NCI-H1417 (cell line): ENCODE results near the gene DCAF6.
A peak's percentile ranks its signal among the peaks of the same experiment; 100 is the strongest.
"Not testable (repeated sequence)": the region's sequence is repeated elsewhere in the genome, so short reads cannot be mapped to it uniquely, and the experiment has no call there.

Experiments used
- DNase-seq, 3 experiments: peaks; one replicate each; lab custom pipeline; 2025; lab: John Stamatoyannopoulos, UW

Gene DCAF6

GRCh38 chr1:168009322-168009721 lies 72.8 kb downstream of the DCAF6 start:
- no peak for DNase-seq

- no peak for DNase-seq
Measured at GRCh38 chr1:168019407-168019806, 82.9 kb downstream of the DCAF6 start.

GRCh38 chr1:168031198-168031597 lies 94.7 kb downstream of the DCAF6 start:
- DNase-seq = no peak

DNA sequence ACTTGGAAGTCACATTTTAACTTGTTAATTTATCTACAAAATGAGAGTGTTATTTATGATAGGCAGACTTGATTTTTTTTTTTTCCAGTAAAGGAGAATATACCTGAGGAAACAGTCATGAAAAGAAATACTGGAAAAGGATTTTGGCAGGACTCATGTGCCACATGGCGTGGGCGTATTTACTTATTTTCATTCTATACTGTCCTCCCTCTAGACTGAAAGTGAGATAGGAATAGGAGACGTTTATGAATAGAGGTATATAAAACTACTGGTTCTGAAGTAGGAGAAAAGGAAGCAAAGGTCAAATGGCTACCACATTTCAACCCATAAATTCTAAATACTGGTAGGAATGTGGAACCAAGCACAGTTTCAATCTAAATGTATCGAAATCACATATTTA lies 95.1 kb downstream of the DCAF6 start:
- DNase-seq = no peak

DNA sequence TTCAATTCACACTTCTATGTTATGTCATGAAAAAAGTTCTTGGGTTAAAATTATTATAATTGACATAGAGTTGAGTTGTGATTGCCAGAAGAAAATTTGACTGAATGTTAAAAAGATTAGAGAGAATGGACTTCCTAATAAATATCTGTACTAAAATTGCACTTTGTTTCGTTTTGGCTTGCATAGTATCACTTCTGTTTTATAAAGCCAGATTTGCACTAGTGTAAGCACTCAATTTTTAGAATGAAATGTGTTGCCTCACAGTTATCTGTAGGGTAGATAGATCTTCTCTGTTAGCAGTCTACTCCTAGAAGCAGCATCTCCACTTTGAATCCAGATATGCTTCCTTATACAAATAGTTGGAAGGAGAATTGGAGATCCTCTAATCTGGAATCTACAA lies 95.5 kb downstream of the DCAF6 start:
- DNase-seq = no peak

- DNase-seq = no peak
Measured at GRCh38 chr1:168035345-168035744, 98.9 kb downstream of the DCAF6 start.

DNA sequence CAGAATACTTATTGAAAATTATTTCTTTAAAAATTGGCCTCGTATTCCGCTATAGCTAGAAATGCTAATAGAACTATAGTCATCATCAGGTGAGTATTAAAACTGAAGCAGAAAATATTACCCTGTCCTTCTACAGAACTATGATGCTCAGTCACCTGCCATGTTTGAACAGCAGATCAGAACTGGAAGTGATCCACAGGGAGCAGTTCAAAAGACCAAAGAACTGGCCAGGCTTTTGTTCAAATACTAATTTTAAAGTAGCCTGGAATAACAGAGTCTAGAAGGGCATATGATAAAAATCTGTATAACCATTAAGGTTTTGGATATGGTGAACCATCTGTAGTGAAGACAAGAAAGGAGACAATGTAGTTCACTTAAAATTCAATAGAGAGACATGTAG lies 105.9 kb downstream of the DCAF6 start:
- DNase-seq = no peak

- no peak for DNase-seq
Measured at GRCh38 chr1:168045311-168045710, 108.8 kb downstream of the DCAF6 start.

DNA sequence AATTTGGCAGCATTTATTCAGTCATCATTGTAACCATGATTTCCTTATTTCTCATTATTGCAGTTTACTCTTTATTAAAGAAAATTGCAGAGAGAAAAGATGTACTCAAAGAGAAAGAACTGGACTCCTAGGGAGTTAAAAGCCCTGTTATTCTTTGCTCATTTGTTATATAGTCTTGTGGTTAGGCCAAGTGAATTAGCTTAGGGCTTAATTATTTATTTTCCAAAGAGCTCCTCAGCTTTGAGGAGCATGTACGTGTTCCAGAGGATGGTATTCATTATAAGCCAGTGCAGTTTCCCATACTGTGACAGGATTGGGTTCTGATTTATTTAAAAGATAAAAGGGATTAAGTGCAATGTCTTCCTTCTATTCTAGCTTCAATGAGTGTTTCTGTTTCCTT lies 113.8 kb downstream of the DCAF6 start:
- peak in 2 of 3 experiments; percentile 50 to 69 for DNase-seq

GRCh38 chr1:168050880-168051279 lies 114.4 kb downstream of the DCAF6 start:
- DNase-seq = peak in 1 of 3 experiments; percentile 34

DNA sequence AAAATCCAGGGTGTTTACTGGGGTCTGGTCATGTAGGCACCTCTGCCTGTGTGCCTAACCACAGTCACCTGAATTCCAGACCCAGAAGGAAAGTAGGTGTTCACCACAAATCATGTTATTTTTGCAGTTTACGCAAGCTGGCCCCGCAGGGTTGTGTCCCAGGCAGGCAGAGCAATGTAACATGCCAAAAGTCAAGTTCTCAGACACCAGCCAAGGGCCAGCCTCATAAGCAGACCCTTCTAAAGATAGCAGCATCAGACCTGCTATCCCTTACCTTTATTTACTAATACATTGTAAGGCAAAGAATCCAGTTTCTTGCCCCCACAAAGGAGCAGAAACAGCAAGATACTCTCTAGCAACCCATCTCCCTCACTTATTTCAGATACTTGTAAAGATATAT lies 117.2 kb downstream of the DCAF6 start:
- no peak for DNase-seq

DNA sequence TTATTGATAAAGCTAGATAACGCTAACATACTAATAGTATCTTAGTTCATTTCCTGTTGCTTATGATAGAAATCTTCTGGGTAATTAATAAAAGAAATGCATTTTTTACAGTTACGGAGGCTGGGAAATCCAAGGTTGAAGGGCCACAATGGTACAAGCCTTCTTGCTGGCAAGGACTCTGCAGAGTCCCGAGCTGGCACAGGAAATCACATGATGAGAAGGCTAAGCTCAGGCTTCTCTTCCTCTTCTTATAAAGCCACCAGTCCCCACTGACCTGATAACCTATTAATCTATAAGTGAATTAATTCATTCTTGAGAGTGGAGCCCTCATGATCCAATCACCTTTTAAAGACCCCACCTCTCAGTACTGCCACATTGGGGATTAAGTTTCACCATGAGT lies 117.6 kb downstream of the DCAF6 start:
- DNase-seq = no peak

DNA sequence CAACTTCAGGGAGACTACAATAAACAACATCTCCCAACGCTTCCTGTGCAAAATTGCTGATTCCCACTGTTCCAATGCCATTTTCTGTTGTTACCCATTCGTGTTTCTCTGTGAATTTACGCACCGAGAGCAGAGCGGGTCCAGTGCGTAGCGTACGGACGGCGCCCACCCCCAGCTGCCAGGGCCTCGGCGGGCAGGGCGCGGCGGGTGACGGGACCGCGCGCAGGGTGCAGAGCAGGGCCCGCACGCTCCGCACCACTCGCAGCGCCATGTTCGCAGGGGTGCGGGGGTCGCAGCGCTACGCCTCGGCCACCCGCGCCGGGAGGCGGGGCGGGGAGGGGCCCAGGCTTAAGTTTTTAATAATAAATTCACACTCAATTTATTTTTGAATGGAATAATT lies 119.7 kb downstream of the DCAF6 start:
- not testable (repeated sequence) for DNase-seq

DNA sequence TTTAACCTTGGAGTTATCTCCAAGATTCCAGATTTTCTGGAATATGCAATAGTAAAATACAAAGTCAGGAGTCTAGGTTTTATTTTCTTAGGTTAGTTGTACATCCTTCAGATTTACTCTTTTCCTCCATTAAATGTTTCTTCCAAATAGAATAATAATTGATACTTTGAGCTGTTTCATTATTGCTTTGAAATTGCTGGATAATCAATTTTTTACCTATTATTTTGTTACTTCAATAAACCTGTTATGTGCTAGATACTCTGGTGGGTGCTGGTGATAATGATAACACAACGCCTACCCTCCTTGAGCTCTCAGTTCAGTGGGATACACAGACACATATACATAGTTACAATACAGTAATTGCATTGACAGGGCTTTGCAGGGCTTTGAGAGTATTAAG lies 120.9 kb downstream of the DCAF6 start:
- DNase-seq = no peak

GRCh38 chr1:168057921-168058320 lies 121.4 kb downstream of the DCAF6 start:
- DNase-seq = no peak

GRCh38 chr1:168064216-168064615 lies 127.7 kb downstream of the DCAF6 start:
- DNase-seq = no peak

- no peak for DNase-seq
Measured at GRCh38 chr1:168065506-168065905, 129.0 kb downstream of the DCAF6 start.

DNA sequence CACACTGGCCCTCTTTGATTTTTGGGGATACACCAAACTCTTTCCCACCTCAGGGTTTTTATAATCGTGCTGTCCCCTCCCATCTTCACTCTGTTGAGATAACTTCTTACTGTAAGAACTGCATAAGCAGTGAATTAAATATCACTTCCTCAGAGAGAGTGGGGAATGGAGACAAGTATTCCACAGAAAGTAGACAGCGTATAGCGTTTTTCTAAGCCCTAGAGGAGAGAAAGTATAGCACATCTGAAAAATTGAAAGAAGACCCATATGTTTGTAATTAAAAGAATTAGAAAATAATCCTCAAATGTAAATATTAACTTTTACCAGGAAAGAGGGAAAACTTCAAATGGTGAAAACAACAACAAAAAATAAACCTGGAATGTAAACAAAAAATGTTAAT lies 132.9 kb downstream of the DCAF6 start:
- no peak for DNase-seq

DNA sequence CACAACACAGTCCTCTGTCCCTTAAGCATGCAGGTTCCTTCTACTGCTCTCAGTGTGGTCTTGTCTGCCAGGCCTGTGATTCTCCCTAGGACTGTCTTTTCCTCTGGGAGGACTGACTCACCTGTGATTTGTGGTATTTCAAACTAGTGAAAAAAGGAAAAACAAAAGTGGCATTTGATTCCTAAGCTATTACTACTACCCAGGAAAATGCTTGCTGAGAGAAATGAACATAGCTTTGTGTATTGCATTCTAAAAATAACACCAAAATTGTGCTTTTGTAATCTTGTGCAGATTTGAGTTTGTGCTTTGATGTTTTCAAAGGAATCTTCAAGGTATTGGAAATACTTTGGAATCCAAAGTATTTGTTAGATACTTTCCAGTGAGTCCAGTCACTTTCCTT lies 143.3 kb downstream of the DCAF6 start:
- no peak for DNase-seq

DNA sequence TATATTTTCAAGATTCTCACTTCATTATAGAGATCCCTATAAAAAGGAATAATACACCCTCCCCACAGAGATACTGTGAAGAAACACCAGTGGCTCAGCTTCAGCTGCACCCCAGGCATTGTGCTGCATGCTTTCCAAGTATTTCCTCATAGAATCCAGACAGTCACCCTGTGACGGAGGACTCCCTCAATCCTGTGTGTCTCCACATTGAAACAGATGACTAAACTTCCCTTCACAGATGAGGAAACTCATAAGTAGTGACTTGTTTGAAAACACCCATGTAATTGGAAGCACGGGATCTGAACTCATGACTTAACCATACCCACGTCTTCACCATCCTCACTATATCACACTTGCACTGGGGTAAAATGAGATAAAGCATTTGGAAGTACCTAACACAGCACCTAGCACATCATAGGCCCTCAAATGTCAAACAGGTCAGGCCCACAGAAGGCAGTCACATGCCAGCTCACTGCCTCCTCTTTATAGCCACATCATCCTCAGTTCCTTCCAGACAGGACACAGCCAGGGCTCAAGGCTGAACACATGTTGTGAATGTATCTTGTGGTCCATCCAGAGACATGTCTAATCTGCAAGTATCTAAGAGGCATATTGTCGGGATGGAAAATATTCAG lies 145.0 kb downstream of the DCAF6 start:
- DNase-seq = no peak

DNA sequence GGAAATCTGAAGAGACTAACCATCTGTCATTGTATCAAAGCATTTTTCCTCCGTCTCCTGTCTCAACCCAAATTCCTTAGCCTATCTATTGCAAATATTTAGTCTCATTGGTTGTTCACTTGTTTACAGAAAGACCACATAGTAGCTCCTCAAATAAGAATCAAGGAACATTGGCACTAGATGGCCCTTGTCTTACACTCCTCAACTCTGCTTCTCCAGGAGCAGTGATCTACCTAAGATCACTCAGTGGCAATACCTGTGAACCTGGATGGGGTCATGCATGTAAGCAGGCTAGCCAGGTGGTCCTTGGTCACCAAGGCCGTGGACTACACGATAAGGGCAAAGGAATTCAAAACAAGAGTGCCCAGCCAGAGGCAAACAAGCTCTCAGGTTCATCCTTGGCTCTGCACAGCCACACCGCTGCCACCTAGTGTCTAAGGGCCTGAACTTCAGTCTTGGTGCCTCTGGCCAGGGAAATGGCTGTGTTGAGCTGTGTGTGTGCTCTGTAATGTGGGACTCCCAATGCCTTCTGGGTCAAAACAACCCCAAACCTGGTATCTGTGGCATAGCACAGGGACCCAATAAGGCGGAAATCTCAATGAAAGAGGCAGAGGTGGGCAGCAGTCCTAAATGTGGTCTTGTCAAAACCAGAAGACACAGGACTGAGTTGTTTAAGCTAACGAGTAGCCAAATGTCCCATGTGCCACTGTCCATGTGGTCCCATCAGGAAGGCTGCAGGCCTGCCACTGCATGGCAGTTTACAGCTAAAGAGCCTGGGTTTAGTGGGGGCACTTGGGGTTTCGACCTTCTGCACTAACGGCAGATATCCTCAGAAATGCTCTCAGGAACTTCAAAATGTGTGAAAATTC lies 145.8 kb downstream of the DCAF6 start:
- DNase-seq = peak; percentile 56 to 87 (median 80)

DNA sequence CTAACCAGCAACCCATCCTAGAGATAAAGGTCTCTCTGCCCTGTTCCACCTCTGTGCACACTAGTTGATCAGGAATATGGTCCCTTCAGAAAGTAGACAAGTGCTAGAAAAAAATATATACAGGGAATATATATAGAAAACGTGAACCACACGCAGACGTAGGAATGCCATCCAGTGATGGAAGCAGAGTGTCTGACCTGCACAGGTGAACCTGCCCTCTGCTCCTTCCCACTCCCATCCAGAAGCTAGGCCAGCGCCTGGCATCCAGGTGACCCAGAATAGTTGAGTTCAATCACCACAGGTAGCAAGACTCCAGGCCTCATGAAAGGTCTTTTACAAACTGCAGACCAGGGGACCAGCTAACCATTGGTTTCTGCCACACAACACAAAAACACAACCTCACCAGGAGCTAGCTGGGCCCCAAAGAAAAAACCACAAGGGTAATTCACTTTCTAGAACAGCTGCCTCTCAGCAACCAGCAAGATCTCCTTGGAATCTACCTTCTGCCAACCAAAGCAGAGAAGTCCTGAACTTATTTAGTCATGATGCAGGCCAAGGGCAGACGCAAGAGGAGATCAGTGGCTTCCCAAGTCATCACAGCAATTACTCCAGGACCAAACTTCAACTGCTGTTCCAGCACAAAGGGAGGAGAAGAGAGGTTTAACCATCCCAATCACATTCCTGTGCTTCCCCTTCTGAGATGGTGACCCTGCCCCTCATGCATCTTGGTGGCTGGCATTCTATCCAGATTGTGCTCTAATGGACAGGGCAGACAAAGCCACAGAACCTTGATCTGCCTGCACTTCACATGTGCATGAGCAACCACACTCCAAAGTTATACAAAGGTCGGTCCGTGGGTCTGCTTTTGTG lies 147.2 kb downstream of the DCAF6 start:
- no peak for DNase-seq
